Measurements from ENCODE around the gene TGFB2.

The TGFB2 gene

DNA sequence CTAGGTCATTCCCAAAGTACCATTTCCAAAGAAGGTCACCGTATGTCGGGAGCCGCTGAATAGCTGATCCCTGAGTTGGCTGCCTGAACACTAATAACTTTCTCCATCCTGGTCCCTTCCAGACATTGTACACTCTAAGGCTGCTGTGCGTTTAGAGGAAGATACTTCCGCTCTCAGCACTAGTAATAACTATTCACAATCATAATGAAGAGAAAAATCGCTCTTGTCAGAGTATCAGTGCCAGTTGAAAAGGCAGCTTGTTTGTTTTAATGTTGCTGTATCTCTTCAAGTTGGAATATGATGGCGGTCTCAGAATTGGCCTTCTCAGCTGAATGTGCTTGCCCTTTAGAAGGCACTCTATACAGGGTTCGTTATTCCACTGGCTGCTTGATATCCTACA lies 43.5 kb downstream of the TGFB2 start:
- no peak for DNase-seq (ENCODE audit: low read depth)

DNA sequence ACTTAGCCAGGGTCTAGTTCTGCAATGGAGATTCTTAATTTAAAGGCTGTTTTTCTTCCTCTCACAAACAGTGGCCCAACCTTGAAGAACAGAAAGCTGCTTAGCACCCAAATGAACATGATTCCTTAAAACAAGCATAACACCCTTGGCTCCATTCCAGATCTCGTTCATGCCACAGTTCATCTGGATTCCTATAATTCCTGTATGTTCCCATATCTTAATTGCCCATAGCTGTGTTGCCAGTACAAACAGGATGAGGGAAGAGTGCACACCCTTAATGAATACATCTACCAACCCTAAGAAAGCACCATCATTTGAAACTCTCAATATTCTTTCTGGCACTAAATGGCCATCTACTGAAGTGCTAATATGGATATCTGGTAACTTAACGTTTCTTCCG lies 45.5 kb downstream of the TGFB2 start:
- no peak for DNase-seq (ENCODE audit: low read depth)

- no peak for DNase-seq (ENCODE audit: low read depth)
Measured at GRCh38 chr1:218392780-218393179, 47.6 kb downstream of the TGFB2 start.

DNA sequence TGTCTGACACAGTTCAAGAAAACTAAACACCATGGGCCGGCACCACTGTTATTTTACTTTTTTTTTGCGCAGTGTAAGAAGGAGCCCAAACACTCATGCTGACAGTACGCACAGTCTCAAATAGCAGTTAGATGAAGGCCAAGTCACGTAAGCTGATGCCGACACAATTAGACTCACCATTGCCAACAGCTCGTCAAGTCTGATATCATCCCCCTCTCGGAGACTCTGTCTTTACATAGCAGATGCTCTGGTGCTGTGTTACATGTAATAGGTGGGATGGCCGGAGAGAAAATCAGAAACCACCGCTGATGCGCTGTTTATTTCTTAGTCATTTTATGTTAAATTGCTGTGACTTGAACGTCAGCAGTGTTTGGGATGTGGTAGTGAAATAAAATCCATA lies 49.3 kb downstream of the TGFB2 start:
- DNase-seq (ENCODE audit: low read depth), result no peak

DNA sequence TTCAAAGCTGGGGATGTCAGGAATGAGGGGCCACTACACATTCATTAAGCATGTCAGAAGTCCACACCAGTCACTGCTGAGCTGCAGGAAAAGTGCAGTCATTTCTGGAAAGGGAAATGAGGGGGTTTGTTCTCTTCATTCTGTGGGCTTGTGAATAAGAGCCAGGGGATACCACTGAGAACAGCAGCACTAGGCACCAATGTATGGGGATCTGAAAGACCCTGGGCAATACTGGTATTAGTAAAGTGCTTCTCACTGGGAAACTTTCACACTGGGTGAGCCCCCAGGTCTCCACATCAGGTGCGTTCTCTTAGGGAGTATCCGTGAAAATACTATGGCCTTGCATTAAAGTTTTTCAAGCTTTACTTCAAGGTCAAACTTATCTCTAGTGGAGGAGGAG lies 49.9 kb downstream of the TGFB2 start:
- no peak for DNase-seq (ENCODE audit: low read depth)

- no peak for DNase-seq (ENCODE audit: low read depth)
Measured at GRCh38 chr1:218395916-218396315, 50.8 kb downstream of the TGFB2 start.

GRCh38 chr1:218397752-218398339 lies 52.7 kb downstream of the TGFB2 start:
- peak; percentile 37 for DNase-seq (ENCODE audit: low read depth)

- no peak for DNase-seq (ENCODE audit: low read depth)
Measured at GRCh38 chr1:218400624-218401023, 55.5 kb downstream of the TGFB2 start.

GRCh38 chr1:218401441-218401997 lies 56.4 kb downstream of the TGFB2 start:
- DNase-seq (ENCODE audit: low read depth), result no peak

GRCh38 chr1:218401998-218402785 lies 57.1 kb downstream of the TGFB2 start:
- no peak for DNase-seq (ENCODE audit: low read depth)

- no peak for DNase-seq (ENCODE audit: low read depth)
Measured at GRCh38 chr1:218402786-218403120, 57.6 kb downstream of the TGFB2 start.

GRCh38 chr1:218403300-218403699 lies 58.2 kb downstream of the TGFB2 start:
- no peak for DNase-seq (ENCODE audit: low read depth)

- DNase-seq (ENCODE audit: low read depth), result no peak
Measured at GRCh38 chr1:218407630-218408029, 62.5 kb downstream of the TGFB2 start.

- no peak for DNase-seq (ENCODE audit: low read depth)
Measured at GRCh38 chr1:218408135-218408534, 63.0 kb downstream of the TGFB2 start.

DNA sequence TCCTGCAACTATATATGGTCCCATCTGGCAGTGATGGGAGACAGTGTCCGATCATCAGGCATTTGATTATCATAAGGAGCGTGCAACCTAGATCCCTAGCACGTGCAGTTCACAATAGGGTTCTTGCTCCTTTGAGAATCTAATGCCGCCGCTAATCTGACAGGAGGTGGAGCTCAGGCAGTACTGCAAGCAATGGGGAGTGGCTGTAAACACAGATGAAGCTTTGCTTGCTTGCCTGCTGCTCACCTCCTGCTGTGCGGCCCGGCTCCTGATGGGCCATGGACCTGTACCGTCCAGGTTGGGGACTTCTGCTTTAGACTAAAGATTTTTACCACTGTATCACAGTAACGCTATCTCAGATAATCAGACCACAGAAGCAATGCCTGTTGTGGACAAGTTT lies 63.8 kb downstream of the TGFB2 start:
- DNase-seq (ENCODE audit: low read depth), result no peak

GRCh38 chr1:218409946-218410510 lies 64.9 kb downstream of the TGFB2 start:
- DNase-seq (ENCODE audit: low read depth), result peak; percentile 80

GRCh38 chr1:218411101-218411500 lies 66.0 kb downstream of the TGFB2 start:
- no peak for DNase-seq (ENCODE audit: low read depth)

DNA sequence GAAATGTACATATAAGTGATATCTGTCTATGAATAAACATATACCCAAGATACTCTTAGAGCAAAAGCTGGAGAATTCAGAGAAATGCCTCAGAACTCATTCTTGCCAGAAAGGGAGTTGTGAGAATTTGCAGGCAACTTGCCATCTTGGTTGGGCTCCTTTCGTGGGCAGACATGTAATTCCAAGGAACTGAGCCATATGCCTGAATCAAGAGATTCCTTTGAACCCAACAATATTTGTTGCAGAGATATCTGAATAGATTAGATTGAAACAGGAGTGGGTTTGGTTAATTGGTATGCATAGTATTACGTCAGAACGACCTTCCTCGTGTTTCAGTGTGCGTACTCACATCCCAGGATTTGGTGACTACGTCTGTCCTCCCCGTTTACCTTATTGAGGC lies 67.0 kb downstream of the TGFB2 start:
- peak; percentile 37 for DNase-seq (ENCODE audit: low read depth)

DNA sequence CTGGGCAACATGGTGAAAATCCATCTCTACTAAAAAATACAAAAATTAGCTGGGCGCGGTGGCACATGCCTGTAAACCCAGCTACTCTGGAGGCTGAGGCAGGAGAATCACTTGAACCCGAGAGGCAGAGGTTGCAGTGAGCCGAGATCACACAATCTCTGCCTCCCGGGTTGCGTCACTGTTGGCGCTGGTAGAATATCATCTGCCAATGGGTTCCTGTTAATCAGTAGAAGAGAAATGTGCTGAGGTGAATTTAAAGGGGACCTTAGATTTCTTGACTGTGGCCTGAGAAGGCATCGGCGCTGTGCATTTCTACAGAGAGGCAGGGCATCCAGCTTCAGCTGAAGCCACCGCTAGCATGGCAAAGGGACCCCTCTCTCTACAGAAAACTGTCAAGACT lies 68.0 kb downstream of the TGFB2 start:
- no peak for DNase-seq (ENCODE audit: low read depth)

GRCh38 chr1:218414060-218414728 lies 69.1 kb downstream of the TGFB2 start:
- DNase-seq (ENCODE audit: low read depth), result no peak

- DNase-seq (ENCODE audit: low read depth), result no peak
Measured at GRCh38 chr1:218415726-218416125, 70.6 kb downstream of the TGFB2 start.

GRCh38 chr1:218421531-218421930 lies 76.4 kb downstream of the TGFB2 start:
- peak; percentile 43 for DNase-seq (ENCODE audit: low read depth)

DNA sequence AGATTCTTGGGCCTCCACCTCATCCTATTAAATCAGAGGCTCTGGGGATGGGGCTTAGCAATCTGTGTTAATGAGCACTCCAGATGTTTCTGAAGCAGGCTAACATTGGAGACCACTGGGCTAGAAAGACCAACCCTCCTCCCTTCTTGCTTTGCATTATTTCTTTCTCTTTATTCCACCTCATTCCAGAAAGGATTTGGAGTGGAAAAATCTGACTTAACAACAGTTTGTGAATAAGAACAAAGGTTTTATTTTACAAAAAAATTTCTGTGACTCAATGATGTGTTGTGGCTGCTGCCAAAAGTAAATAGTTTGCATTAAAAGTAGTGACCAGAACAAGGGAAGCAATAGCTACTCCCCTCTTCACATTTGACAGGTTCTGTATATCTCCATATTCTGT lies 79.4 kb downstream of the TGFB2 start:
- DNase-seq (ENCODE audit: low read depth), result no peak
